GM23248 (cell line): Measurements from ENCODE around the gene SEMG1. TPM values are rescaled to one million over a fixed set of nuclear protein-coding genes. Genes with fewer than 3 reads are reported as not detected.

Source experiments
- DNase-seq: peaks from one replicate; pipeline ENCODE4 v3.0.0-alpha.2; 2015
- H2AFZ ChIP-seq: fragments of 200-600 bp; sonication (generic); 2 replicates; pipeline ENCODE4 v1.6.1; 2016; ENCODE audit warnings: antibody characterized with exemption
- H3F3A ChIP-seq: fragments of 200-600 bp; sonication (generic); 2 replicates; pipeline ENCODE4 v1.6.1; 2016; ENCODE audit warnings: mild to moderate bottlenecking, antibody characterized with exemption, mixed run types; ENCODE audit not compliant: insufficient read depth
- H3K27ac ChIP-seq: fragments of 200-600 bp; sonication (generic); 2 replicates; pipeline ENCODE4 v1.5.1; 2016; ENCODE audit warnings: mild to moderate bottlenecking
- H3K27me3 ChIP-seq: fragments of 200-600 bp; sonication (generic); replicated peaks from 2 replicates; pipeline ENCODE4 v1.6.1; 2016; ENCODE audit warnings: mild to moderate bottlenecking; ENCODE audit not compliant: insufficient read depth
- H3K36me3 ChIP-seq: fragments of 200-600 bp; sonication (generic); 2 replicates; pipeline ENCODE4 v1.6.1; 2016; ENCODE audit warnings: low read depth, mild to moderate bottlenecking
- H3K4me1 ChIP-seq: fragments of 200-600 bp; sonication (generic); 2 replicates; pipeline ENCODE4 v1.6.1; 2016; ENCODE audit warnings: mild to moderate bottlenecking; ENCODE audit not compliant: insufficient read depth
- H3K4me2 ChIP-seq: fragments of 200-600 bp; sonication (generic); one replicate; pipeline ENCODE4 v1.6.1; 2016; ENCODE audit warnings: mild to moderate bottlenecking; ENCODE audit not compliant: unreplicated experiment
- H3K4me3 ChIP-seq: fragments of 200-600 bp; sonication (generic); 2 replicates; pipeline ENCODE4 v1.5.1; 2016; ENCODE audit warnings: mild to moderate bottlenecking
- H3K79me2 ChIP-seq: fragments of 200-600 bp; sonication (generic); 2 replicates; pipeline ENCODE4 v1.6.1; 2016; ENCODE audit warnings: mild to moderate bottlenecking; ENCODE audit not compliant: insufficient read depth
- H3K9ac ChIP-seq: fragments of 200-600 bp; sonication (generic); 2 replicates; pipeline ENCODE4 v1.6.1; 2016; ENCODE audit warnings: mild to moderate bottlenecking
- H3K9me2 ChIP-seq: fragments of 200-600 bp; sonication (generic); 2 replicates; pipeline ENCODE4 v1.6.1; 2016; ENCODE audit warnings: mixed run types, mild to moderate bottlenecking, moderate library complexity; ENCODE audit not compliant: insufficient read depth
- H3K9me3 ChIP-seq: fragments of 200-600 bp; sonication (generic); one replicate; pipeline ENCODE4 v1.6.1; 2017; ENCODE audit warnings: low read depth
- H4K20me1 ChIP-seq: fragments of 200-600 bp; sonication (generic); 2 replicates; pipeline ENCODE4 v1.6.0; 2016; ENCODE audit not compliant: insufficient read depth
- EZH2 ChIP-seq: fragments of 200-600 bp; sonication (generic); IDR thresholded peaks from 2 replicates; pipeline ENCODE4 v1.6.1; 2018; ENCODE audit warnings: antibody characterized with exemption, mild to moderate bottlenecking; ENCODE audit not compliant: insufficient read depth, poor library complexity, severe bottlenecking
- EZH2phosphoT487 ChIP-seq: fragments of 200-600 bp; sonication (generic); IDR thresholded peaks from 2 replicates; pipeline ENCODE4 v1.6.1; 2018; ENCODE audit warnings: antibody characterized with exemption, moderate library complexity, mild to moderate bottlenecking, low read depth; ENCODE audit not compliant: insufficient read depth
- WGBS, 2 experiments: methylation state at CpG; one replicate each; pipeline ENCODE4 v1.1.6; 2015 to 2017; ENCODE audit warnings: low lambda C conversion rate in 2 of 2, low coverage in 1 of 2; ENCODE audit errors: missing lambda C conversion rate in 2 of 2; 5-methylcytosine and 5-hydroxymethylcytosine counted together
- in situ Hi-C: fragments of 300-500 bp; cut with MboI; formaldehyde crosslinking; loops from 2 replicates; pipeline ENCODE4 v1.15.0; 2020
- polyA plus RNA-seq: library from polyadenylated mRNA; unstranded; fragments of >200 nt; fragmentation: Nextera tagmentation; extraction: Ambion mirVana; gene quantifications from 2 replicates; pipeline ENCODE4 v1.2.1, GENCODE V29; 2016
- total RNA-seq: library from RNA; depleted of rRNA; stranded (reverse); fragments of >200 nt; shearing (Covaris generic); gene quantifications from 2 replicates; pipeline ENCODE4 v1.2.3, GENCODE V29; 2014

Gene SEMG1
- total and polyA plus RNA-seq, 2 experiments from 2014 or later, result not detected

DNA sequence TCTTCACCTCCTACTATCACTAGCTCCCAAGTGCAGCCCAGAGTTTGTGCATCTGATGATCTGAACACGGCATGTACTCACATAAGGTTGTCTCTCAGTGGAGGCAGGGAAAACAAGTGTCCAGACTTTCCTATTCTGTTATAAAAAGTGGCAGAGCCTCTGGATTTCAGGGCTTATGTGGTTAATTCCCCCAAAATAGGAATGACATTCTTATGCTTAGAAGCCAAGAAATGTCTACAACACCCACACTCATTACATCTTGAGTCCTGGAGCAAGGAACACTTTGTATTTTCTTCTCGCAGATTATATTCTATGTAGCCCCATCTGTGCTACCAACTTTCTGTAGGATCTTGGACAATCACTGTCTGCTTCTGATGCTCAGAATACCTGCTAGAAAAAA, 13.5 kb upstream of the SEMG1 start:
- Histone ChIP-seq H3F3A (no peaks in the 10 kb centered on the region), H3K36me3 (no peaks in the 10 kb centered on the region), H3K4me3 (no peak overlapping the region), H3K4me2 (no peak overlapping the region), H3K9me3 (no peaks in the 10 kb centered on the region), H3K9ac (no peak overlapping the region), H2AFZ (no peak overlapping the region), H4K20me1 (no peaks in the 10 kb centered on the region), H3K27me3 (no peaks in the 10 kb centered on the region; the same call in none of the 2 replicates), H3K79me2 (no peaks in the 10 kb centered on the region), H3K27ac (no peak overlapping the region), H3K9me2 (no peaks in the 10 kb centered on the region), H3K4me1 (no peaks in the 10 kb centered on the region)
- in situ Hi-C loops, result no loop called here
- TF ChIP-seq EZH2phosphoT487 (no peak), EZH2 (no peak)
- WGBS, 2 experiments, result 32 to 38% methylated on average over 2 of the region's 2 CpGs
- DNase-seq, result no peak

DNA sequence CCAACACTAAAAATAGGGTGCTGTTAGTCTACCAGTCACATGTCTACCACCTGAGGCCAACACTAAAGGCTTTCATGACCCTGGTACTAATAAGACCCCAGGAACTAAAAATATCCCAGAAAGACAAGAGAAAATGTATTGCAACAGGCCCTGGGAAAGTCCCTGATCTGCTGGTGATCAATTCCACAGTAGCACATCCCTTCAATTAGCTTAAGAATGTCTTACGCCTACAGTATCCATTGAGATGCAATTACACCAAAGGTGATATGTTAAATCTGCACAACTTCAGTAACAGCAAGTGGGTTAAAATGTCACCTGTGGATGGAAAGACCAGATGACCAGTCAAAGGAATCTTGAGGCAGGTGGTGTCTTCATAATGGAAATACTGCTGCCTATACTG, 3.1 kb downstream of the SEMG1 start:
- no peak for DNase-seq
- in situ Hi-C loops, result no loop called here
- Histone ChIP-seq H3K27me3 (0 out of 2 replicates have a peak, but pooled peaks cover 8% of the 10 kb centered on the region), H3K36me3 (no peaks in the 10 kb centered on the region), H3K79me2 (no peaks in the 10 kb centered on the region), H3K4me3 (no peak overlapping the region), H3K4me1 (no peaks in the 10 kb centered on the region), H4K20me1 (no peaks in the 10 kb centered on the region), H2AFZ (no peak overlapping the region), H3K9me2 (no peaks in the 10 kb centered on the region), H3K9ac (no peak overlapping the region), H3K4me2 (no peak overlapping the region), H3K9me3 (no peaks in the 10 kb centered on the region), H3F3A (no peaks in the 10 kb centered on the region), H3K27ac (no peak overlapping the region)
- 72 to 81% methylated on average over 1 of the region's 1 CpG for WGBS, 2 experiments
- no peak for TF ChIP-seq EZH2
- no peak for TF ChIP-seq EZH2phosphoT487

DNA sequence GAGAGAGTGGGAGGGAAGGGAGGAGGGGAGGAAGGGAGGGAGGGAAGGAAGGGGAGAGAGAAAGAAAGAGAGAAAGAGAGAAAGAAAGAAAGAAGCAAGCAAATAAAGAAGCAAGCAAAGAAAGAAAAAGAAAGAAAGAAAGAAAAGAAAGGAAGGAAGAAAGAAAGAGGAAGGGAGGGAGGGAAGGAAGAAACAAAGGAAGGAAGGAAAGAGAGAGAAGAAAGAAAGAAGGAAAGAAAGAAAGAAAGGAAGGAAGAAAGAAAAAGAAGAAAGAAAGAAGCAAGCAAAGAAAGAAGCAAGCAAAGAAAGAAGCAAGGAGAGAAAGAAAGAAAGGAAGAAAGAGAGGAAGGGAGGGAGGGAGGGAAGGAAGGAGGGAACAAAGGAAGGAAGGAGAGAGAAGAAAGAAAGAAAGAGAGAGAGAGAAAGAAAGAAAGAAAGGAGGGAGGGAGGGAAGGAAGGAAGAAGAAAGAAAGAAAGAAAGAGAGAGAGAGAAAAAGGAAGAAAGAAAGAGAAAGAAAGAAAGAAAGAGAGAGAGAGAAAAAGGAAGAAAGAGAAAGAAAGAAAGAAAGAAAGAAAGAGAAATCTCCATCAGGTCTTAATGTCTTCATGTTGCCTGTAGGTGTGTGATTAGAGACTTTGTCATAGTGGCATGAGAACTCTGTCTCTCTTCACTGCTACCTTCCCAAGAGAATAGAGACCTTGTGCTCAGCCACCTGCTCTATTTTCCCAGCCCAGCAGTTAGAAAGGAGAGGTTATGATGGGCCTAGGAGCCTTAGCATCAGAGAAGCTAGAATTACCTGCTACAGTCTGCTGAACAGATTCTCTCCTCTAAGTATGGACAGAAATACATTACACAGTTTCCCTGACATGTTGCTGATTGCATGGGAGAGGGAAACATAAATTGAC, 5.0 kb downstream of the SEMG1 start:
- Histone ChIP-seq H3K4me3 (no peak overlapping the region), H3K4me1 (no peaks in the 10 kb centered on the region), H3K79me2 (no peaks in the 10 kb centered on the region), H3K27ac (no peak overlapping the region), H3K27me3 (0 out of 2 replicates have a peak, but pooled peaks cover 4% of the 10 kb centered on the region), H3F3A (no peaks in the 10 kb centered on the region), H3K9me2 (no peaks in the 10 kb centered on the region), H3K4me2 (no peak overlapping the region), H2AFZ (no peak overlapping the region), H3K9ac (no peak overlapping the region), H3K9me3 (no peaks in the 10 kb centered on the region), H4K20me1 (no peaks in the 10 kb centered on the region), H3K36me3 (no peaks in the 10 kb centered on the region)
- no peak for DNase-seq
- in situ Hi-C loops, result no loop called here
- TF ChIP-seq EZH2phosphoT487 (no peak), EZH2 (no peak)

DNA sequence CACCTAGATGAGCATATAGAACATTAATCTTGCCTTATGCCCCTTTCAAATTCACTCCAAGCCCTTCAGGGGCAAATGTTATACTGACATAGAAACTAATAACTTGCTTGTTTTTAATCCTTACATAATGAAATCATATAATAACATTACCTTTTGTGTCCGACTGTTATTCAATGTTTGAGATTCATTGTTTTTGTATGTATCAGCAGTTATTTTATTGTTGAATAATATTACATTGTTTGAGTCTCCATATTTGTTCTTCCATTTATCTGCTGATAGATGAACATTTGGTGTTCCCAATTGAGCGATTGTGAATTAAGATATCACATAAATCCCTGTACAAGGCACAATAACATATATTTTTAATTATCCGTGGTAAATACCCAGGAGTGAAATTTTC, 6.0 kb downstream of the SEMG1 start:
- H2AFZ ChIP-seq, result no peak overlapping the region
- H3K27me3 ChIP-seq, result 0 out of 2 replicates have a peak, but pooled peaks cover 4% of the 10 kb centered on the region
- H3K9ac ChIP-seq, result no peak overlapping the region
- H3K27ac ChIP-seq, result no peak overlapping the region
- no peak overlapping the region for H3K4me3 ChIP-seq
- no peaks in the 10 kb centered on the region for H3K9me3 ChIP-seq
- no peak for DNase-seq
- no peaks in the 10 kb centered on the region for H3K4me1 ChIP-seq
- TF ChIP-seq EZH2, result no peak
- no peak for TF ChIP-seq EZH2phosphoT487
- in situ Hi-C loops, result no loop called here
- H3K9me2 ChIP-seq, result no peaks in the 10 kb centered on the region
- no peaks in the 10 kb centered on the region for H3K36me3 ChIP-seq
- H3F3A ChIP-seq, result no peaks in the 10 kb centered on the region
- no peak overlapping the region for H3K4me2 ChIP-seq
- H3K79me2 ChIP-seq, result no peaks in the 10 kb centered on the region
- H4K20me1 ChIP-seq, result no peaks in the 10 kb centered on the region
- 45 to 49% methylated on average over 3 of the region's 3 CpGs for WGBS, 2 experiments
